Activated effector memory CD4-positive, alpha-beta T cell treated with anti-CD3 and anti-CD28 coated beads, Interleukin-2, amount 50 U/mL, for 16 hours (primary cell): ENCODE measurements around the gene MAP4K2.

ENCODE experiments used
- DNase-seq: peaks from one replicate; pipeline ENCODE4 v3.0.0-alpha.2; 2020

Gene MAP4K2

GRCh38 chr11:64767344-64768299 is 35.4 kb downstream of the MAP4K2 start:
- DNase-seq = peak; percentile 91

- DNase-seq = peak; percentile 57
These were observed 36.1 kb downstream of the MAP4K2 start for GRCh38 chr11:64766881-64767280.

GRCh38 chr11:64765851-64766665 is 37.0 kb downstream of the MAP4K2 start:
- peak; percentile 65 for DNase-seq

GRCh38 chr11:64765291-64765850 is 37.6 kb downstream of the MAP4K2 start:
- peak; percentile 67 for DNase-seq

- peak; percentile 49 for DNase-seq
These were observed 38.3 kb downstream of the MAP4K2 start for GRCh38 chr11:64764753-64765152.

GRCh38 chr11:64764040-64764611 is 38.9 kb downstream of the MAP4K2 start:
- DNase-seq = peak; percentile 82

- DNase-seq = peak; percentile 67
These were observed 39.4 kb downstream of the MAP4K2 start for GRCh38 chr11:64763526-64764039.

GRCh38 chr11:64762674-64763525 is 40.1 kb downstream of the MAP4K2 start:
- peak; percentile 65 for DNase-seq

GRCh38 chr11:64762277-64762673 is 40.7 kb downstream of the MAP4K2 start:
- no peak for DNase-seq

GRCh38 chr11:64760759-64761420 is 42.1 kb downstream of the MAP4K2 start:
- no peak for DNase-seq

GRCh38 chr11:64759722-64760719 is 43.0 kb downstream of the MAP4K2 start, which contains the start of gene PYGM:
TSS of gene PYGM (minus strand) at chr11:64759974. CDS start at chr11:64759898, 76 bp downstream.
- peak; percentile 62 for DNase-seq

GRCh38 chr11:64759131-64759721 is 43.8 kb downstream of the MAP4K2 start:
- peak; percentile 65 for DNase-seq

GRCh38 chr11:64758330-64759079 is 44.5 kb downstream of the MAP4K2 start:
- DNase-seq = peak; percentile 59

- no peak for DNase-seq
These were observed 45.3 kb downstream of the MAP4K2 start for GRCh38 chr11:64757549-64758329.

- peak; percentile 60 for DNase-seq
These were observed 47.2 kb downstream of the MAP4K2 start for GRCh38 chr11:64755681-64756361.

- peak; percentile 61 for DNase-seq
These were observed 47.9 kb downstream of the MAP4K2 start for GRCh38 chr11:64754919-64755662.
